Activated CD4-positive, CD25-positive, alpha-beta regulatory T cell (primary cell): ENCODE results near the gene CAMTA1.

Source experiments
- DNase-seq, 4 experiments: peaks; one replicate each; lab custom pipeline; 2025; lab: John Stamatoyannopoulos, UW

The CAMTA1 gene

GRCh38 chr1:7040969-7041695 is 255.9 kb downstream of the CAMTA1 start:
- DNase-seq, result no peak

GRCh38 chr1:7042322-7043190 is 257.3 kb downstream of the CAMTA1 start:
- no peak for DNase-seq

GRCh38 chr1:7043191-7043549 is 257.9 kb downstream of the CAMTA1 start:
- DNase-seq, result no peak

GRCh38 chr1:7043719-7044535 is 258.7 kb downstream of the CAMTA1 start:
- no peak for DNase-seq

GRCh38 chr1:7045897-7046296 is 260.6 kb downstream of the CAMTA1 start:
- no peak for DNase-seq

- DNase-seq, result no peak
Observed at GRCh38 chr1:7046314-7046713, 261.1 kb downstream of the CAMTA1 start.

GRCh38 chr1:7046891-7047290 is 261.6 kb downstream of the CAMTA1 start:
- DNase-seq, result no peak

GRCh38 chr1:7047866-7048265 is 262.6 kb downstream of the CAMTA1 start:
- DNase-seq, result no peak

- no peak for DNase-seq
Observed at GRCh38 chr1:7048395-7048794, 263.1 kb downstream of the CAMTA1 start.

- no peak for DNase-seq
Observed at GRCh38 chr1:7049913-7050625, 264.8 kb downstream of the CAMTA1 start.

- DNase-seq, result no peak
Observed at GRCh38 chr1:7050751-7051665, 265.8 kb downstream of the CAMTA1 start.

GRCh38 chr1:7052701-7053100 is 267.4 kb downstream of the CAMTA1 start:
- DNase-seq, result no peak

- no peak for DNase-seq
Observed at GRCh38 chr1:7060745-7061144, 275.5 kb downstream of the CAMTA1 start.

GRCh38 chr1:7062346-7063061 is 277.2 kb downstream of the CAMTA1 start:
- no peak for DNase-seq

GRCh38 chr1:7063981-7064380 is 278.7 kb downstream of the CAMTA1 start:
- no peak for DNase-seq

GRCh38 chr1:7068552-7068951 is 283.3 kb downstream of the CAMTA1 start:
- no peak for DNase-seq

- DNase-seq, result no peak
Observed at GRCh38 chr1:7069931-7070330, 284.7 kb downstream of the CAMTA1 start.

GRCh38 chr1:7070389-7071029 is 285.3 kb downstream of the CAMTA1 start:
- DNase-seq, result peak; percentile 5 to 34 (median 10)

GRCh38 chr1:7076117-7076516 is 290.9 kb downstream of the CAMTA1 start:
- DNase-seq, result no peak

- no peak for DNase-seq
Observed at GRCh38 chr1:7076572-7076971, 291.3 kb downstream of the CAMTA1 start.
